ENCODE measurements around the gene LMCD1. TPM values are rescaled to one million over a fixed set of nuclear protein-coding genes. Genes with fewer than 3 reads are reported as not detected.
A peak's percentile ranks its signal among the peaks of the same experiment; 100 is the strongest.

LMCD1 gene
- polyA plus RNA-seq, 3 donors = 26.7 to 36.1 (median 31.8) TPM

DNA sequence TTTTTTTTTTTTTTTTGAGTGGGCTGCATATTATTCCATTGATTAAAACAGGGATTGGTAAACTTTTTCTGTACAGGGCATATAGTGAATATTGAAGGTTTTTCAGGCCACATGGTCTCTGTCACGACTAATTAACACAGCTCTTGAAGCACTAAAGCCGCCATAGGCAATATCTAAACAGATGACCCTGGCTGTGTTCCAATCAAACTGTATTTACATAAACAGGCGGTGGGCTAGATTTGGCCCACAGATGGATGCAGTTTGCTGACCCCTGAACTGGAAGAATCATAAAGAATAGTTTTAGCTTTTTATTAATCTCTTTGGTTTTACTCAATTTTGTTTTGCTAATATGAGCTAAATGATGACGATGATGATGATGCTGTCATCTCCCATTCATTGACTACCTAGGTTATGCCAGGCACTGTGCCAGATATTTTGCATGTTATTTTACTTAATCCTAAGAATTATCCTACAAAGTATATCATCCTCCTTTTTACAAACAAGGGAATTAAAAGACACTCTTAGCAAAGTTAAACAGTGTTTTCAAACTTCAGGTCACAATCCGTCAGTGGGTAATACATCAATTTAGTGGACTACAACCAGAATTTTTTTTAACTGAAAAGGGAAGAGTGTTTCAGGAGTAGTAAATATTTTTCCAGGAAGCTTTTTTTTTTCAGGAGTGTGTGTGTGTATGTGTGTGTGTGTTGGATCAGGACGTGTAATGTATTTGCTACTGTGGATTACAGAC, 54.3 kb downstream of the LMCD1 start:
- DNase-seq = peak; percentile 56

DNA sequence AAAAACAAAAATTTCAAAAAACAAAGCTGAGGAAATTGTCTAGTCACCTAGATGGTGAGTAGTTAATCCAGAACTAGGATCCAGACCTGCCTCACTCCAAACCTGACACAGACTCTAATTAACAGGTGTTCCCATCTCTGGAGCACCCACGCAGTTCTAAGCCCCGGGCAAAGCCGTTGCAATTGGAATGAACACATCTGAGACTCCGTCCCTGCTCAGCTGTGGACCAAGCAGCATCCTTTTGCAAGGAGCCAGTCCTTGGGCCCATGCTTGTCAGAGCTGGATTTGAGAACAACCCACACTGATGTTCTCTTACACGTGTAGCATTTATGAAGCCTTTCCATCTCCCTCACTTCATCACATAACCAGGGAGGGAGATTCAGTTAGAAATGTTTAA, 54.8 kb downstream of the LMCD1 start:
- no peak for DNase-seq

DNA sequence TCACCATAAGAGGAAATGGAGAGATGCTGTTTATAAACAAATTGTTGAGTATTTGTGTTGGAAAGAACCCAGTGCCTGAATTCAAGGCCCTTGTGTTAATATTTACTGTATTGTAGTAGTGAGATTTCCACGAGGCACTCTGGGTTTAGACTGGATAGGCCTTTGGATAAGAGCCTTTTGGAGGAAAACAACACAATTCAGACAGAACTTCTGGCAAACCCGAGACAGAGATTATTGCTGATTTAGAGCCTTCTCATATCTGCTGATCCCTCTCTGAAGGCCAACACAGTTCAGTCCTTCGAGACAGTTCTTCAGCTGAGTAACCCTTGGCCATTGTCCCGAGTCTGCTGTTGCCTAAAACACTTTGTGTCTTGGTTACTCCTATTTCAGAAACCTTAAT, 55.7 kb downstream of the LMCD1 start:
- no peak for DNase-seq

DNA sequence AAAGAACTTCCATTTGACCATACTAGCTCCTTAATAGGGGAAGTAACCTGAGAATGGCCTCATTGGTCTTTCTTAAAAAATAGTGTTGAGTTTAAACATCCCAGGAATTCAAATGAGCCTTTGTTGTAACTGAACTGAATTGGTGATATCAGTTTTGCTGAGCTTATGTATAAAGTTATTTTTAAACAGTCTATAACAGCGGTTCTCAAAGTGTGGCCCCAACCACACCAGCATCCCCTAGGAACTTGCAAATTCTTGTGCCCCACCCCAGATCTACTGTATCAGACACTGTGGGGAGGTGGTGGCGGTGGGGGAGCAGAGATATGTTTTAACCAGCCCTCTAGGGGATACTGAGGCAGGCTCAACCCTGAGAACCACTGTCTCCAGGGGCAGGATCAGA, 57.0 kb downstream of the LMCD1 start:
- no peak for DNase-seq

DNA sequence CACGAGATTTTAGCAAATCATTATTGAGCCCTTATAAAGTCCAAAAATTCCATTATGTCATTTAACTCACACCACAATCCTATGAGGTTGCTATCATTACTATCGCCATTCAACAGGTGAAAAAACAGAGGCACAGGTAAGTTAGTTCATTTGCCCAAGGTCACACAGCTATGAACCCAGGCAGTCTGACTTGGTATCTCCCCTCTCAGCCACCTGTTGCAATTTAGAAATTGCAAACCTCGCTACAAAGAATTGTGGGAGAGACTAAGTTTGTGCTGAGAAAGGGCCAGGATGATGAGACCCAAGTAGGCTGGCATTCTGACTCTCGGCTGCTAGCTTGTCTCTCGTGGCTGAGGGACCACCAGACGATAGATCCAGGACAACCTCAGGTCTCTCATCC, 57.7 kb downstream of the LMCD1 start:
- no peak for DNase-seq

DNA sequence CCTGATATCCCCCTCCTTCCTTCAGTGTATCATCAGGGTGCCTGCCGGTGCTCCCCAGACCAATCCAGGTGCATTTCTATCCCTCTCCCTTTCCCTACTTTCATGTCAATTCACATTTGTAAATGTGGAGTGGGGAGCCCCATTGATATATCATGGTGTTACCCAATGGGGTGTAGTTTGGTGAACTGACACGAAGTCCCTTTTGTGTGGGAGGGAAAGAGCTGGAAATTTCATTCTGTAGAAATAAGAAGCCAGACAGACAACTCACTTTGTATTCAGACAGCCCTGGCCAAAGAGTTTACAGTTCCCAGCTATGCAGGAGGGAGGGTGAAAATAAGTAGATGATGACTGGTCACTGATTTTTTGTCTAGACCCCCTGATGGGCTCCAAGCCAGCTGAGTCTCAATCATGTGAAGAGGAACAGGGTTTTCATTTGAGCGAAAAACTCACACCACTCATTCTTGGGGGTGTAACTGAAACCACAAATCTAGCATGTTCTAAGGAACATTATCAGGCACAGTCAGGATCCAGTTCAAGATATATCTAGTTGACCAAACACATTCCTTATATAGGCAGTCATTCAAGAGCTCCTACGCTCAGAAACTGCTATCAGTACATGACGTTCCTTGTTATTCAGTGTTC, 58.9 kb downstream of the LMCD1 start:
- DNase-seq = no peak

DNA sequence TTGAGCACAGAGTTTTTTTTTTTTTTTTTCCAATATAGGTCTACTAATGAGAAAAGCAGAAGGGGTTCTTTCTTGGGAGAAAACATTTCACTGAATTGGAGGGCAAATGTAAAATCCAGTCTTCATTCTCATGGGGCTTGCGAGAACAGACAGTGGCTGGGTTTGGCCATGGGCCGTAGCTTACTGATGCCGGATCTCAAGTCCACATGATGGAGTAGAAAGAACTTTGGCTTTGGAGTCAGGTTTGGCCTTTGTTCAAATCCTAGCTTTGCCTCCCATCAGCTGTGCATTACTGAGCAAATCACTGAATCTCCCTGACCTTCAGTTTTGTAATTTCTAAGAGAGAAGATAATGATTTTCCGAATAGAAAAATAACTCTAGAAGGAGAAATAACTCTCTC, 59.7 kb downstream of the LMCD1 start:
- no peak for DNase-seq

DNA sequence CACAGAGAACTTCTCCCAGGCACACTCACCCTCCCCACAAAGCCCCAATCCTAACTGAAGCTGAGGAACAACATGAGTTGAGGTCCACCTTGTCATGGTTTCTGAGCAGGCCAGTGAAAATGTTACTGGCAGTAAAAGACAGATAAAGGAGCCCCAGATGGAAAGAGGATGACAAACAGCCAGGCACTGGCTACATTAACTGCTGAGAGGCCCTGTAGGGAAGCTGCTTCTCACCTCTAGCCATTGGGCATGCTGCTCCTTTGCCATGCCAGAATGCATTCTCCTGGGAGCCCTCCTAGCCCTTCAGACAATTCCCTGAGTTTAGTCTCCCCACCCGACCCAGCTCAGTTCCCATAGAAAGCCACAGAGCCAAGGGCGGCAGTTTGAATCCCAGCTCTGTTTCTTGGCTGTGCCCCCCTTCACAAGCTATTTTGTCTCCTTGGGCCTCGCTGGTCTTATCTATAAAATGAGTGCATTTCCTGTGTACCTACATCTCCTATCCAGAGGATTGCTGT, 60.5 kb downstream of the LMCD1 start:
- DNase-seq = no peak

DNA sequence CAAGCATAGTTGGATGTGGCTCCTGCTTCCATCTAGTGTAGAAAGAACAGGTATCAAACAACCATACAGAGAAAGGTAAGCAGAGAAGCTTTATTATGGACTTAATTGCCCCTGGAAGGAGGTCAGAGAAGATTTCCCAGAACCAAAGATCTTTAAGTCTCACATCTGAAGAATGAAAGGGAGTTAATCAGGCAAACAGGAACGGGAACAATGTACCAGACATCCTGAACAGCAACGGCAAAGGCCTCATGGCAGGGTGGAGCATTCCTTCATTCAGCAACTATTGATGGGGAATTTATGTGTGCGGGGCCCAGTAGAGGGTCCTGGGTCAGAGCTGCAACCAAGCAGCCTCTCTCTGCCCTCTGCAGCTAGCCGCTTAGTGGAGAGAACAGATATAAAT, 61.5 kb downstream of the LMCD1 start:
- no peak for DNase-seq

DNA sequence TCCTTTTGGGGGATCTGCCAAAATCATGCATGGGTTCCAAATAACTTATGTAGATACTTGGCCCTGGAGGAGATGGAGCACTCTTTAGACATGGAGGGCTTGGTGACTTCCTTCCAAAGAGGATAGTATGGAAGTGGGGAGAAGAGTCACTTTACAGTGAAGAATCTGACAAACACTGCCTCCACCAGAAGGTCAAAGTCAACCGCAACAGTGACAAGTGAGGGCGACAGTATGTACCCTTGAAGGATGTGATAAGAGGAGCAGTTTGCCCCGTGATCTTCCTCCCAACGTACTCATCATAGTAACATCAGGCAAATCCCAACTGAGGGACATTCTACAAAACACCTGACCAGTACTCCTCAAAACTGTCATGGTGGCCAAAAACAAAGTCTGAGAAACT, 62.0 kb downstream of the LMCD1 start:
- DNase-seq = no peak

DNA sequence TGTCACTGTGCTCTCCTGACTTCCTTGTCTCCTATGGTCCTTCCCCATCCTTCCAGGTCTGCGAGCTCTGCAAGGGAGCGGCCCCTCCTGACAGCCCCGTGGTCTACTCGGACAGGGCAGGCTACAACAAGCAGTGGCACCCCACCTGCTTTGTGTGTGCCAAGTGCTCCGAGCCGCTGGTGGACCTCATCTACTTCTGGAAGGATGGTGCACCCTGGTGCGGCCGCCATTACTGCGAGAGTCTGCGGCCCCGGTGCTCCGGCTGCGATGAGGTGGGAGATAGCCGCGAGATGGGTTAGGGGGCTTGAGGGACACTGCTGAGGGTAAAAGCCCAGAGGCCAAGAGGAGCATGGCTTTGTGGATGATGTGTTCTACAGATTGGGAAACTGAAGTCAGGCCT, 63.8 kb downstream of the LMCD1 start:
- no peak for DNase-seq

DNA sequence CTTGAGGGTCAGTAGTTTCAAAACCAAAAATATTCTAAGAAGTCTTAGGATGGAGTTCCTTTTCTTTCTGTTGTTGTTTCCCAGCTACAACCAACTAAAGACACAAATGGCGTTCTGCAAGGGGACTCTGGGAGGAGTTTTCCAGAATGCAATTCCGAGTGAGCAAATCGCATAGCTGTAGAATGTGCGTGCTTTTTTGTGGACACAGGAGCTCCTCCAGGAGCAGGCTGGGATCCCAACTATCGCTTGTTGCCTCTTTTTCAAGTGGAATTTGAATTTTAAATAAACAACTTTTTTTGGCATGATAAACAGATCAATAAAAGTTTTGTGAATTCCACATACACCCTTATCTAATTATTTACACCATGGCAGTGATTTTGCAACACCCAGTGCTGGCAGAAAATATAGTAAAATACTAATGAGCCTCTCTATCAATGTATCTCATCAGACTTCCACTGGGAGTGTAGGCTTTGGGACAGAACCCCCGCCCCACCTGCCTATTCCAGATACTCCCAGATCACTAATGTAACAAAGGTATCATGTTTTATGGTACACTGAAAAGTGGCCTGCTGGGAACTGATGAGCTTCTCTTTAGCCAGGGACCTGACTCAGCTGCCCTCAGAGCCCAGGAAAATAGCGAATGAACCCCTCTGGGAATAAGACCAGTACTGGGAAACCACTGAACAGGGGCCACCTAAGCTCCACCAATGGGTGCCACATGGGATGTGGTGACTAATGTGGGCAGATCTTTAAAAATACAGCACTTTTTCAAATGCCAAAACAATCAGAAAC, 66.4 kb downstream of the LMCD1 start:
- DNase-seq = no peak

DNA sequence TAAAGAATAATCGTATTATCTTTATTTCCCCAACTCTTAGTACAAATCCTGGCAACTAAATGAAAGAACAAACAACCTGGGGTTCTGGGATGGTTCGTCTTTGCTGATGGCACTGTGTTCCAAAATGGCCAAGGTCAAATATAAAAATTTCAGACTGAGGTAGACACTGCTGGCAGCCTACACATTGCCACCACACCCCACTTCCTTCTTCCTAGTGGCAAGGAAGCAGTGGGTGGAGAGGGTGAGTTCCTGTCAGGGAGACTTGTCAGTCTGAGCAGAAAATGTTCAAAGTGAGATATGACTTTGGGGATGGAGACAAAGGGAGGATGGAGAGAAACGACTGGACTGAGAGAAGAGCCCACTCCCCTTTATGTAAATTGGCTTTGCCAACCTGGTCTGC, 69.6 kb downstream of the LMCD1 start:
- no peak for DNase-seq

DNA sequence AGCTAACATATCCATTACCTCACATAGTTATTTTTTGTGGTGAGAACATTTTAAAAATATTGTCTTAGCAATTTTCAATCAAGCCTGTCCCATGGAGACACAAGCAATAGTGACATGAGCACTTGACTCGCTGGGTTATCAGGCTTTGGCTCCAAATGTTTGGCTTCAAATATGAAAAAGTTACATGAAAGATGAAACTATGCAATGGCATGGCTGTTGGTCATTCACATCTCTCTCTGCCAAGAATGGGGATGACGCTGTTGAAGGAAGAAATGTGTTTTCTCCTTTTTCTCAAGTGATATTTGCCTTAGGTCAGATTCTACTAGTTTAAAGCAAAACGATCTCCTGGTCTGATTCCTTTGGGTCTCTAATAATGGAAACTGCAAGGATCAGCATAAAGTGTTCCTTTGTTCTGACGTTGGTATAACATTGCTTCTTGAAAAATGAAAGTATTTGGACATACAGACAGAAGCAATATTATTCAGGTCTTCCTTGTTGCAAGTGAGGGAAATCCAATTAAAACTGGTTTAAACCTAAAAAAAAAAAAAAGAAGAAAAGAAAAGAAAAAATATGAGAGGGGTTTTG, 71.8 kb downstream of the LMCD1 start:
- DNase-seq = no peak

DNA sequence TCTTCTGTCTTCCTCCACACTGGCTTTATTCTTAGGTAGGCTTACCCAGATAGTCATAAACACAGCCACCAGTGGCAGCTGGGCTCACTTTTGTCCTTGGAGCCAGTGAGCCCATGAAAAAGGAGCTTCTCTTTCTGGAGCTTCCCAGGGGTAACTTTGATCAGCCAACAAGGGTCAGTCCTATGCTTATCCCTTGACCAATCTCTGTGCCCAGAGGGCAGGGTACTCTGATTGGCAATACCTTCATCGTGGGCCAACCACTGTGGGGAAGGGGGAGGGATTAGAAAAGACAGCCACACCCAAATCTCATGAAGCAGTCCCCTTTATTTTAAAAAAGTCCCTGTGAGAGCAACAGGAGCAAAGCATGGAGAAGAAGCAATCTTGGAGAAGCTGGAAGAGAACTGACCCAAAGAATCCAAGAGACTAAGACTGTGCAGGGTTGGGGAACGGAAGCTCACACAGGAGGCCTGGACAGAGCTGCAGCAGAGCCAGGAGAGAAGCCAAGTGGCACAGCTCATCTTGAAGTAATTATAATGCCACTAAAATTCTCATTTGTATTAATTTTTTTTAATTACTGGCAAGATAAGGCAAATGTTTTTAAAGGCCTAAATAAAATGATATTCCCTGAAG, 72.5 kb downstream of the LMCD1 start:
- no peak for DNase-seq

DNA sequence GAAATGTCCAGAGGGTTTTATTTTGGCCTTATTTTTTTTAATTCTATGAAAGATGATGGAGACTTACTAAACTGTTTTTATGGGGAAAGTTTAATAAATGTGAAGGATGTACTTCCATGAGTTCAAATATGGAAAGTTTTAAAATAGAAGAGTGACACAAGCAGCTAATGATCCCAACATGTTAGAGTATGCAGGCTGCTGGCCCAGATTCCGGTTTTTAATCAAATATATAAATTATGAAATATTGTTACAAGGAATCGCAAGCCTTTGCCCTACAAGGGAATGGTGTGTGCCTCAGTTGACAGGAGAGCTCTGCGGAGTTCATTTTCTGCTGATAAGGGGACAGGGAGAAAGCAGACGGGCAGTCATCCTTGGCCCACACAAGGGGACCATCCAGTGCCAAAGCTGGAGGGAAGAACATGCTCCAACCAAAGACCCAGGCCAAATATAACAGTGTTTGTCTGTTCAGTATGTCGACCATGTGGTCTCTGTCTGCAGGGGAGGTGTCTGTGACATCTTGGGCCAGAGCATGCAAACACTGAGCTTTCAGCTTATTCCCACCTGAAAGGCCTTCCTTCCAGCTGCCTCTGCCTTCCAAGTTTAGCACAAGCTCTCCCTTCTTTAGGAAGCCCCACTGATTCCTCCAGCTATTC, 73.2 kb downstream of the LMCD1 start:
- no peak for DNase-seq

DNA sequence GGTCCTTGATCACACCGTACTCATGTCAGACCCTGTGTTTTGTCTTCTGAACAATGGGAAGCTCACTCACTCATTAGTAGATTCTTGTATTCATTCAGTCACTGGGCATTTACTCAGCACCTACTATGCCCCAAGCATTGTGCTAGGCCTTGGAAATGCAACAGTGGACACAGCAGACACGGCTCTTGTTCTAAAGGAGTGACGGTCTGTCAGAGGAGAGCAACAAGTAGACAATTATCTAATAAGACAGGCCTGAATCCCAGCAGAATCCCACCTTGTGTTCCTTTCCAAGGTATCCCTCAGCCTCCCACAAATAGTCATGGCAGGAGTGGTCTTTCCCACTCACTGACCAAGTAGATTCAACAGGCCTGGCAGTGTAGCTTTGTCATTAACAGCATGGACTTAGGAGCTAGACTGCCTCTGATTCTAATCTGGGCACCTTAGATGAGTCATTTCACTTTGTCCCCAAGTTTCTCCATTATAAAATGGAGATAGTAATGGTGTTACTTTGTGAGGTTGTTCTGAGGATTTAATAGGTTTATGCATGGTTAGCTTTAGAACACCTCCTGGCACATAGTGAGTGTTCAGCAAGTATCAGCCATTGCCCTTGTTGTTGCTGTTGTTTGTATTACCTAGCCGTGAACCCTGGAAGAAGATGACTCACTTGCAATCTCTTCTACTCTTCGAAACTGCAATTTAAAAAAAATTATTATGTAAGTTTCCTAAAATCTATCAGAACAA, 73.9 kb downstream of the LMCD1 start:
- DNase-seq = no peak

DNA sequence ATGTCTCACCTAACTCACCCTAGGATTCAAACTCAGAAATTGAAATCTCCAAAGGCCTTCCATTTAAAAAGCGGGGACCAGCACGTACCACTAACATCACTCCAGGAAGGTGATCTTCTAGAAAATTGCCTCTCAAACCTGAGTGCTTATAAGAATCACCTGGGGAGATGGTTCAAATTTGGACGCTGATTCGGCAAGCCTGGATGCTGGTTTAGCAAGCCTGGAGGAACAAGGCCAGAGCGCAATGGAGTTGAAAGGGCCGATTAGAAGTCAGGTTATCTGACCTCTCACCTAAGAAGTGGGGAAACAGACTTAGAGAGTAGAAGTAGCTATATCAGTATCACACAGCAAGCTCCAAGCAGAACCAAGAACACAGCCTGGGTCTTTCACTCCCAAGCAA, 74.8 kb downstream of the LMCD1 start:
- DNase-seq = no peak

DNA sequence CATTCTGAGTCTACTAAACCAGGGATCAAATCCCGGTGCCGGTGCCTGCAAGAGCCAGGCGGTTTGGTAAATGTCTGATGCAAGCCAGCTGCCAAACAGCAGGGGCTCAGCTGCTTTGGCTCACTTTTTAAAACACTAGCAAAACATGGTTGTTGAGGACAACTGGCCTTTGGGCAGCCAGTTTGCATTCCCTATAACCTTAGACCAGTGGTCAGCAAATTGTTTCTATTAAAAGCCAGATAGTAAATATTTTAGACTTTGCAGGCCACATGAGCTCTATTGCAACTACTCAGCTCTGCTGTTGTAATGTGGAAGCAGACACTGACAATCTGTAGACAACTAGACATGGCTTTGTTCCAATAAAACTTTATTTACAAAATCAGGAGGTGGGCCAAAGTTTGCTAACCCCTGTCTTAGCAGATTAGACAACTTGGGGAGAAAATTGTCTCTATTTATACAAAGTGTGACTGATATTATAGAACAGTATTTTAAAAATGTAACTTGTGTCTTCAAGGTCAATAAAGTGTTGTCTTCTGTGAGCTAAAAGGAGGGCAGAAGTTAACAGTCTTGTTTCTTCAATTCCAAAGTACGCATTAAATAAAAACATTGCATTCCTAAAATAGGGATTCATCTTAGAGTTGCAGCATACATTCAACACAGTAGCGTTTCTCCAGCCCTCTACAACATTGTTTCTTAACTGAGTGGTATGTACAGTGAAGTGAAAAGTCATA, 75.4 kb downstream of the LMCD1 start:
- no peak for DNase-seq

DNA sequence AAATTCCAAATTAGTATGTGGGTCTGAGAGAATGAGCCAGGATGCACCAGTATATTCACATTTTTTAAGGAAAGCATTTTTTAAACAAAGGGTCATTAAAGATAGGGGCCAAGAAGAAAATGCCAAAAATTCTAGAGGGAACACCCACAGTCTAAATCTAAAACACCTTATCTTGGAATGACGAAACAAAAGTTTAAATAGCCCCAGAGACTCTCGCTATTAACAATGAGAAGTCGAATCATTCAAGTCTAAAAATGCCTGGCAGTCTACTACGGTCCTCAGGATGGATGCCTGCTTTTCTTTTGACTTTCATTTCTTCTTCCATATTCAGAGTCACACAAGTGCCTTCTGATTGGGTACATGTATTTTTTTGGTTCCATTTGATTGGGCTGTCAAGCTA, 76.7 kb downstream of the LMCD1 start:
- DNase-seq = no peak

Data from renal pelvis (tissue), 4 donors.